B cell (primary cell): Measurements from ENCODE around the gene HGFAC.

Experiments used
- CTCF ChIP-seq: fragments of 200-600 bp; IDR thresholded peaks from one replicate; pipeline ENCODE4 v1.8.0; 2022; ENCODE audit warnings: antibody characterized with exemption, mild to moderate bottlenecking
- EZH2 ChIP-seq: IDR thresholded peaks from 2 replicates; pipeline ENCODE4 v1.6.1; 2012; ENCODE audit warnings: borderline replicate concordance, low read depth, mild to moderate bottlenecking, moderate library complexity, low read length; ENCODE audit not compliant: insufficient read depth, poor library complexity, severe bottlenecking

DNA sequence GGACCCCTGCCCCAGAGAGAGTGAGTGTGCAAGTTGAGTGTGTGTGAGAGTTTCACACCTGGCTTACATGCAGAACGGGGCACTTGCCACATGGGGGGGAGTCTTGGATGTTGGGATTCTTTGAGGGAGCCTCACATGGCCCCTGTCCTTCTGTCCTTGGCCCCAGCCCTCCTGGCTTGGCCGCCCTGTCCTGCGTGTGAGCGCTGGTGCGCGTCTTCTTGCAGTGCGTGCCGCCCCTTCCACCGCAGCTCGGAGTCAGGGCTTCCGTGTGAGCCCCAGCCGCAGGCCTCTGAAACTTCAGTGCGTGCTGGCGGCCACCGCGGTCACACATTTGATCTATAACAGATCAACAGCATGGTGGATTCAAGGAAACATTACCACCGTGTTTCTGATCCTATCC, 30.1 kb upstream of the HGFAC start:
- TF ChIP-seq CTCF: no peak
- no peak for TF ChIP-seq EZH2
